ENCODE results near the gene ANGPTL1. TPM values are rescaled to one million over a fixed set of nuclear protein-coding genes. Genes with fewer than 3 reads are reported as not detected.

ANGPTL1 gene
- polyA plus RNA-seq, 2 donors, result 3.3 to 17.5 TPM

GRCh38 chr1:178847396-178847849 lies 23.5 kb downstream of the ANGPTL1 start:
- WGBS, 2 donors, result 50 to 54% methylated on average over 2 of the region's 2 CpGs

GRCh38 chr1:178846306-178846705 lies 24.6 kb downstream of the ANGPTL1 start:
- Histone ChIP-seq H3K9me3 (ENCODE audit: control insufficient read depth in 2 of 2, insufficient read depth in 1 of 2, low read depth in 1 of 2, low read length in 1 of 2) (no peaks in the 10 kb centered on the region), H3K4me1 (ENCODE audit: control insufficient read depth in 2 of 2, insufficient read depth in 2 of 2, low read length in 1 of 2) (no peaks in the 10 kb centered on the region), H3K27ac (ENCODE audit: low read depth in 2 of 2, low read length in 1 of 2) (no peak overlapping the region), H3K36me3 (ENCODE audit: control insufficient read depth in 2 of 2, insufficient read depth in 2 of 2, low read length in 1 of 2) (no peaks in the 10 kb centered on the region), H3K4me3 (ENCODE audit: low read depth in 1 of 2, low read length in 2 of 2) (no peak overlapping the region), H3K27me3 (ENCODE audit: control insufficient read depth in 1 of 2, insufficient read depth in 2 of 2, low read length in 2 of 2) (no peaks in the 10 kb centered on the region)

More at GRCh38 chr1:178847396-178847849, 23.5 kb downstream of the ANGPTL1 start:
- Histone ChIP-seq H3K36me3 (ENCODE audit: control insufficient read depth in 2 of 2, insufficient read depth in 2 of 2, low read length in 1 of 2) (no peaks in the 10 kb centered on the region), H3K4me1 (ENCODE audit: control insufficient read depth in 2 of 2, insufficient read depth in 2 of 2, low read length in 1 of 2) (no peaks in the 10 kb centered on the region), H3K4me3 (ENCODE audit: low read depth in 1 of 2, low read length in 2 of 2) (no peak overlapping the region), H3K27me3 (ENCODE audit: control insufficient read depth in 1 of 2, insufficient read depth in 2 of 2, low read length in 2 of 2) (no peaks in the 10 kb centered on the region), H3K27ac (ENCODE audit: low read depth in 2 of 2, low read length in 1 of 2) (no peak overlapping the region), H3K9me3 (ENCODE audit: control insufficient read depth in 2 of 2, insufficient read depth in 1 of 2, low read depth in 1 of 2, low read length in 1 of 2) (no peaks in the 10 kb centered on the region)

GRCh38 chr1:178844436-178844835 lies 26.4 kb downstream of the ANGPTL1 start:
- Histone ChIP-seq H3K4me3 (ENCODE audit: low read depth in 1 of 2, low read length in 2 of 2) (no peak overlapping the region), H3K9me3 (ENCODE audit: control insufficient read depth in 2 of 2, insufficient read depth in 1 of 2, low read depth in 1 of 2, low read length in 1 of 2) (no peaks in the 10 kb centered on the region), H3K27me3 (ENCODE audit: control insufficient read depth in 1 of 2, insufficient read depth in 2 of 2, low read length in 2 of 2) (no peaks in the 10 kb centered on the region), H3K36me3 (ENCODE audit: control insufficient read depth in 2 of 2, insufficient read depth in 2 of 2, low read length in 1 of 2) (no peaks in the 10 kb centered on the region), H3K27ac (ENCODE audit: low read depth in 2 of 2, low read length in 1 of 2) (no peak overlapping the region), H3K4me1 (ENCODE audit: control insufficient read depth in 2 of 2, insufficient read depth in 2 of 2, low read length in 1 of 2) (no peaks in the 10 kb centered on the region)
- WGBS, 2 donors, result 79% methylated on average over 3 of the region's 3 CpGs

- Histone ChIP-seq H3K27ac (ENCODE audit: low read depth in 2 of 2, low read length in 1 of 2) (no peak overlapping the region), H3K4me3 (ENCODE audit: low read depth in 1 of 2, low read length in 2 of 2) (no peak overlapping the region), H3K9me3 (ENCODE audit: control insufficient read depth in 2 of 2, insufficient read depth in 1 of 2, low read depth in 1 of 2, low read length in 1 of 2) (no peaks in the 10 kb centered on the region), H3K36me3 (ENCODE audit: control insufficient read depth in 2 of 2, insufficient read depth in 2 of 2, low read length in 1 of 2) (no peaks in the 10 kb centered on the region), H3K4me1 (ENCODE audit: control insufficient read depth in 2 of 2, insufficient read depth in 2 of 2, low read length in 1 of 2) (no peaks in the 10 kb centered on the region), H3K27me3 (ENCODE audit: control insufficient read depth in 1 of 2, insufficient read depth in 2 of 2, low read length in 2 of 2) (no peaks in the 10 kb centered on the region)
- 87 to 91% methylated on average over 2 of the region's 2 CpGs for WGBS, 2 donors
These were observed 45.7 kb downstream of the ANGPTL1 start for GRCh38 chr1:178825167-178825566.

- WGBS, 2 donors, result 86 to 89% methylated on average over 1 of the region's 1 CpG
These were observed 49.6 kb downstream of the ANGPTL1 start for GRCh38 chr1:178821134-178821866.

GRCh38 chr1:178819123-178819522 lies 51.8 kb downstream of the ANGPTL1 start:
- no peak overlapping the region for H3K27ac ChIP-seq (ENCODE audit: low read depth in 2 of 2, low read length in 1 of 2)
- 86 to 90% methylated on average over 4 of the region's 4 CpGs for WGBS, 2 donors
- no peaks in the 10 kb centered on the region for H3K36me3 ChIP-seq (ENCODE audit: control insufficient read depth in 2 of 2, insufficient read depth in 2 of 2, low read length in 1 of 2)
- H3K27me3 ChIP-seq (ENCODE audit: control insufficient read depth in 1 of 2, insufficient read depth in 2 of 2, low read length in 2 of 2), result no peaks in the 10 kb centered on the region
- H3K4me1 ChIP-seq (ENCODE audit: control insufficient read depth in 2 of 2, insufficient read depth in 2 of 2, low read length in 1 of 2), result no peaks in the 10 kb centered on the region
- H3K4me3 ChIP-seq (ENCODE audit: low read depth in 1 of 2, low read length in 2 of 2), result no peak overlapping the region
- H3K9me3 ChIP-seq (ENCODE audit: control insufficient read depth in 2 of 2, insufficient read depth in 1 of 2, low read depth in 1 of 2, low read length in 1 of 2), result no peaks in the 10 kb centered on the region

More at GRCh38 chr1:178821134-178821866, 49.6 kb downstream of the ANGPTL1 start:
- Histone ChIP-seq H3K27ac (ENCODE audit: low read depth in 2 of 2, low read length in 1 of 2) (no peak overlapping the region), H3K4me1 (ENCODE audit: control insufficient read depth in 2 of 2, insufficient read depth in 2 of 2, low read length in 1 of 2) (no peaks in the 10 kb centered on the region), H3K4me3 (ENCODE audit: low read depth in 1 of 2, low read length in 2 of 2) (no peak overlapping the region), H3K36me3 (ENCODE audit: control insufficient read depth in 2 of 2, insufficient read depth in 2 of 2, low read length in 1 of 2) (no peaks in the 10 kb centered on the region), H3K27me3 (ENCODE audit: control insufficient read depth in 1 of 2, insufficient read depth in 2 of 2, low read length in 2 of 2) (no peaks in the 10 kb centered on the region), H3K9me3 (ENCODE audit: control insufficient read depth in 2 of 2, insufficient read depth in 1 of 2, low read depth in 1 of 2, low read length in 1 of 2) (no peaks in the 10 kb centered on the region)

- no peaks in the 10 kb centered on the region for H3K36me3 ChIP-seq (ENCODE audit: control insufficient read depth in 2 of 2, insufficient read depth in 2 of 2, low read length in 1 of 2)
- H3K4me3 ChIP-seq (ENCODE audit: low read depth in 1 of 2, low read length in 2 of 2), result no peak overlapping the region
- H3K9me3 ChIP-seq (ENCODE audit: control insufficient read depth in 2 of 2, insufficient read depth in 1 of 2, low read depth in 1 of 2, low read length in 1 of 2), result no peaks in the 10 kb centered on the region
- H3K4me1 ChIP-seq (ENCODE audit: control insufficient read depth in 2 of 2, insufficient read depth in 2 of 2, low read length in 1 of 2), result no peaks in the 10 kb centered on the region
- WGBS, 2 donors, result 85 to 94% methylated on average over 2 of the region's 2 CpGs
- H3K27ac ChIP-seq (ENCODE audit: low read depth in 2 of 2, low read length in 1 of 2), result no peak overlapping the region
- H3K27me3 ChIP-seq (ENCODE audit: control insufficient read depth in 1 of 2, insufficient read depth in 2 of 2, low read length in 2 of 2), result no peaks in the 10 kb centered on the region
These were observed 52.5 kb downstream of the ANGPTL1 start for GRCh38 chr1:178818416-178818815.

- Histone ChIP-seq H3K9me3 (ENCODE audit: control insufficient read depth in 2 of 2, insufficient read depth in 1 of 2, low read depth in 1 of 2, low read length in 1 of 2) (no peaks in the 10 kb centered on the region), H3K4me1 (ENCODE audit: control insufficient read depth in 2 of 2, insufficient read depth in 2 of 2, low read length in 1 of 2) (no peaks in the 10 kb centered on the region), H3K4me3 (ENCODE audit: low read depth in 1 of 2, low read length in 2 of 2) (no peak overlapping the region), H3K27ac (ENCODE audit: low read depth in 2 of 2, low read length in 1 of 2) (no peak overlapping the region), H3K27me3 (ENCODE audit: control insufficient read depth in 1 of 2, insufficient read depth in 2 of 2, low read length in 2 of 2) (no peaks in the 10 kb centered on the region), H3K36me3 (ENCODE audit: control insufficient read depth in 2 of 2, insufficient read depth in 2 of 2, low read length in 1 of 2) (no peaks in the 10 kb centered on the region)
These were observed 60.3 kb downstream of the ANGPTL1 start for GRCh38 chr1:178810585-178810984.

- H3K4me1 ChIP-seq (ENCODE audit: control insufficient read depth in 2 of 2, insufficient read depth in 2 of 2, low read length in 1 of 2), result no peaks in the 10 kb centered on the region
- 94 to 95% methylated on average over 3 of the region's 3 CpGs for WGBS, 2 donors
- no peaks in the 10 kb centered on the region for H3K36me3 ChIP-seq (ENCODE audit: control insufficient read depth in 2 of 2, insufficient read depth in 2 of 2, low read length in 1 of 2)
- no peaks in the 10 kb centered on the region for H3K27me3 ChIP-seq (ENCODE audit: control insufficient read depth in 1 of 2, insufficient read depth in 2 of 2, low read length in 2 of 2)
- H3K4me3 ChIP-seq (ENCODE audit: low read depth in 1 of 2, low read length in 2 of 2), result no peak overlapping the region
- H3K9me3 ChIP-seq (ENCODE audit: control insufficient read depth in 2 of 2, insufficient read depth in 1 of 2, low read depth in 1 of 2, low read length in 1 of 2), result no peaks in the 10 kb centered on the region
- no peak overlapping the region for H3K27ac ChIP-seq (ENCODE audit: low read depth in 2 of 2, low read length in 1 of 2)
These were observed 62.3 kb downstream of the ANGPTL1 start for GRCh38 chr1:178808529-178808928.

- H3K36me3 ChIP-seq (ENCODE audit: control insufficient read depth in 2 of 2, insufficient read depth in 2 of 2, low read length in 1 of 2), result no peaks in the 10 kb centered on the region
These were observed 64.1 kb downstream of the ANGPTL1 start for GRCh38 chr1:178806665-178807300.

More at GRCh38 chr1:178806665-178807300, 64.1 kb downstream of the ANGPTL1 start:
- Histone ChIP-seq H3K27ac (ENCODE audit: low read depth in 2 of 2, low read length in 1 of 2) (no peak overlapping the region), H3K4me1 (ENCODE audit: control insufficient read depth in 2 of 2, insufficient read depth in 2 of 2, low read length in 1 of 2) (no peaks in the 10 kb centered on the region), H3K4me3 (ENCODE audit: low read depth in 1 of 2, low read length in 2 of 2) (no peak overlapping the region), H3K27me3 (ENCODE audit: control insufficient read depth in 1 of 2, insufficient read depth in 2 of 2, low read length in 2 of 2) (no peaks in the 10 kb centered on the region), H3K9me3 (ENCODE audit: control insufficient read depth in 2 of 2, insufficient read depth in 1 of 2, low read depth in 1 of 2, low read length in 1 of 2) (no peaks in the 10 kb centered on the region)
- WGBS, 2 donors, result 89 to 92% methylated on average over 9 of the region's 9 CpGs
